GM11168 (cell line): Measurements from ENCODE around the gene RRP1B.
"Not testable (repeated sequence)": the region's sequence is repeated elsewhere in the genome, so short reads cannot be mapped to it uniquely, and the experiment has no call there.

Experiments used
- in situ Hi-C: fragments of 300-500 bp; cut with MboI; formaldehyde crosslinking; loops from one replicate; pipeline ENCODE4 v1.12.0; 2022; ENCODE audit warnings: low sequenced_read_pairs; ENCODE audit not compliant: unreplicated experiment

Gene RRP1B

GRCh38 chr21:43694437-43695079 lies 35.2 kb downstream of the RRP1B start:
- in situ Hi-C loops, result no loop called here

GRCh38 chr21:43696214-43696613 lies 36.9 kb downstream of the RRP1B start:
- in situ Hi-C loops, result no loop called here

- in situ Hi-C loops, result no loop called here
These were observed 38.6 kb downstream of the RRP1B start for GRCh38 chr21:43697758-43698643.

DNA sequence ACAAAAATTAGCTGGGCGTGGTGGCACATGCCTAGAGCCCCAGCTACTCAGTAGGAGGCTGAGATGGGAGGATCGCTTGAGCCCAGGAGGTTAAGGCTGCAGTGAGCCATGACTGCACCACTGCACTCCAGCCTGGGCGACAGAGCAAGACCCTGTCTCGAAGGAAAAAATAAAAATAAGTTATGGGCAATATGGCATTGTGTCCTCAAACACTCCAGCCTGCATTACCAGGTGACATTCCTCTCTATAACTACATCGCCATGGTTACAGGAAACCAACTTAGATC lies 40.1 kb downstream of the RRP1B start:
- in situ Hi-C loops, result not testable (repeated sequence)

DNA sequence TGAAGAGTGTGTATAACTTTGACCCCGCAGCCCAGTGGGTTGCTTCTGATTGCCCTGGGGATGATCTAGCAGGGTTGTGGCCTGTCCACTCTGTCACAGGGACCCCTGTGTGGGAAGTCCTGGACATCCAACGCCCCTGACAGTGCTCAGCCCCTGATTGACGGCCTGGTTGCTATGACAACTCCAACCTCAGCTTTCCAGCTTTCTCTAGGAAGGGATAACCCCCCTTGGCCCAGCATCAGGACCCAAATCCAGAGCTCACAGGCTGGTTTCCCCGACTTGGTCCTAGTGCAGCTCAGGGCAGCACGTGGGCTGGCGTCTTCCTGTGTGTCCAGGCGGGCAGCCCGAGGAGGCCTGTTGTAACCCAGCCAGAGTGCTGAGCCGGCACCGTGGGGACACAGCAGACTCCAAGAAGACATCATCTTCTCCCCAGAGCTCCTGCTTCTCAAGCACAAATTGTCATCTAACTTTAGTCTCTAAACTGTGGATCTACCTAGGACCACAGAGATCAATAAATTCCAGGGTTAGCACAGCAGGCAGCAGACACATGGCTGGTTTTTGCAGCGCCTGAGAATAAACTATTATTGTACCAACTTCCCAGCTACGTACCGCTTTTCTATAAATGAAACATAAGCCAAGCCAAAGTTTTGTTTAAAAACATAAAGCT lies 40.7 kb downstream of the RRP1B start:
- in situ Hi-C loops, result no loop called here

DNA sequence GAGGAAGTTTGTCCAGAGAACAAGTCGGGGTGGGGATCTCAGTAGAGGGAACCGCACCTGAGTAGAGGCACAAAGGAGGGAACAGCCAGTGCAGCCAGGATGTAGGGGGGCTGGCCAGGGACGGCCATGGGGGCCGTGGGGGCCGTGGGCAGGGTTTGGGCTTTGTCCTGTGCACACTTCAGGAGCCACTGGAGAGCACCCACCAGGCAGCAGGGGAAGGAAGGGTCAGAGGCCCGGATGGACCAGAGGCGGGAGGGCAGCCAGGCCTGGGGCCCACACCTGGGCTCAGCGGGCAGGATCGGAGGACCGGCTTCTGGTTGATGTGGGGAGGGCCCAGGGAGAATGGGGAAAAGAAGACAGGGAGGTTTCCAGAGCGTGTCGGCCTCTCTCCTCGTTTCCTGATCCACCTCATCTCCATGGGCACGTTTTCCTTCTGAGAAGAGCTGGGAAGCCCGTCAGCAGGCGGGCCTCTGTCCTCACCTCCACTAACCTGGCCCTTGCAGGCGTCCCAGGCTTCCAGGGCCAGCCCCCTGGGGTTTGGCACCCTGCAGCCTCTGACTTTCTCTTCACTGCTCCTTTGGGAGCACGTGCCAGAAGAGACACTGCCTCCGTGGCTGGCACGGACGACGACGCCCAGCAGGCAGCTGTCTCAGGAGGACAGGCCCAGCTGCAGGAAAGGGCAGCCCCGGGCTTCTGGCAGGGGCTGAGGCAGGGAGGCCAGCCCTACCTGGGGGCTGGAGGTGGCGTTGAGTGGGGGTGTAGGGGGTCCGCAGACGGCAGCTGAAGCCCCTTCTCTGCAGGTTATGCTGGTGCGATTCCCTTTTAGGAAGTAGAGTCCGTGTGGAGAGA lies 42.8 kb downstream of the RRP1B start:
- in situ Hi-C loops, result no loop called here

- in situ Hi-C loops, result no loop called here
These were observed 43.4 kb downstream of the RRP1B start for GRCh38 chr21:43702785-43703034.

GRCh38 chr21:43703035-43703880 lies 43.9 kb downstream of the RRP1B start:
- in situ Hi-C loops, result no loop called here

GRCh38 chr21:43707462-43707861 lies 48.1 kb downstream of the RRP1B start:
- in situ Hi-C loops, result no loop called here

- in situ Hi-C loops, result no loop called here
These were observed 49.5 kb downstream of the RRP1B start for GRCh38 chr21:43708745-43709381.

GRCh38 chr21:43712268-43712942 lies 53.0 kb downstream of the RRP1B start:
- in situ Hi-C loops, result no loop called here

GRCh38 chr21:43713123-43713522 lies 53.8 kb downstream of the RRP1B start:
- in situ Hi-C loops, result not testable (repeated sequence)

GRCh38 chr21:43716376-43717165 lies 57.2 kb downstream of the RRP1B start:
- in situ Hi-C loops, result no loop called here

GRCh38 chr21:43717166-43717853 lies 58.0 kb downstream of the RRP1B start:
- in situ Hi-C loops, result no loop called here

GRCh38 chr21:43717967-43718871 lies 58.9 kb downstream of the RRP1B start:
- in situ Hi-C loops, result no loop called here

DNA sequence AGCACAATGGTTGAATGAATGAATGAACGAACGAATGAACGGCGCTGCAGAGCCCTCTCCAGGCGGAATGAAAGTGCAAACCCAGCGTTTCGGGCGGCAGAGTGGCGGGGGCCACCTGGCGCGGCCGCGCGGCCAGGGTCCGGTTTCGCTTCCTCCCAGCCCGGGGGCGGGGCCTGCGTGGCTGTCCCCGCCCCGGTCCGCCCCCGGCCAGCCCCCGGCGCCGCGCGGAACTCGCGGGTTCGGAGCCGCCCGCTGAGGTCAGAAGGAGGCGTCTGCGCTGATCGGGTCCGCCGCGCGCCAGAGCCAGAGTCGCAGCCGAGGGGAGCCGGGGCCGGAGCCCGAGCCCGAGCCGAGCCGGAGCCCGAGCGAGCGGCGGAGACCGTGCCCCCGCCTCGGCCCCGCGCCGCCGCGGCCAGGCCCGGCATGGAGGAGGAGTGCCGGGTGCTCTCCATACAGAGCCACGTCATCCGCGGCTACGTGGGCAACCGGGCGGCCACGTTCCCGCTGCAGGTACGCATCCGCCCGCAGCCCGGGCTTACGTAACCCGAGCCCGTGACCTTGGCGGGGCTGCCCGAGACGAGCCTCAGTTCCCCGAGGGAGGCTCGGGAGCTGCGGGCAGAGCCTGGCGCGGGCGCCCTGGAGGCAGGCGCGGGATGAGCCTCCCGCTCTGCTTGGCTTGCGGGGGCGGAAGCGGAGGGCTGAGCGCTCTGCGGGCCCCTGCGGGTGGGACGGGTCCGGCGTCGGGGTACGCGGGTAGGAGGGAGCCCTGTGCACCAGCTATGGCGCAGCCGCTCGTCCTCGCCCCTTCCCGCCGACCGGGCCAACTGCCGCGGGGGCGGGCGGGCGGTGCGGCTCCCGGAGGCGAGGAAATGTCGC lies 59.8 kb downstream of the RRP1B start, which contains the start of gene PDXK:
Gene PDXK (plus strand): TSS at position 258 of the 876 bp plus-strand sequence. CDS start 166 bp downstream, at position 424.
- in situ Hi-C loops, result no loop called here
